SK-N-SH treated with all-trans-retinoic acid at 6 μM for 48 hours (cell line): ENCODE data around the gene IFI16.

Experiments used
- ARNTL ChIP-seq: fragments of 450-650 bp; formaldehyde crosslinking; IDR thresholded peaks from 2 replicates; pipeline ENCODE4 v1.5.0; 2020; ENCODE audit warnings: low read depth, mild to moderate bottlenecking, moderate library complexity, borderline replicate concordance
- BACH2 ChIP-seq: fragments of 250-450 bp; sonication (Bioruptor Pico); IDR thresholded peaks from 2 replicates; pipeline ENCODE4 v1.9.0; 2021; ENCODE audit warnings: mild to moderate bottlenecking, borderline replicate concordance
- CREB5 ChIP-seq: fragments of 250-450 bp; sonication (Bioruptor Pico); IDR thresholded peaks from 2 replicates; pipeline ENCODE4 v1.5.1; 2020; ENCODE audit warnings: low read depth, mild to moderate bottlenecking, moderate library complexity
- CSDC2 ChIP-seq: fragments of 250-450 bp; sonication (Bioruptor Pico); IDR thresholded peaks from 2 replicates; pipeline ENCODE4 v1.5.0; 2020; ENCODE audit warnings: mild to moderate bottlenecking, moderate library complexity
- ESRRG ChIP-seq: fragments of 250-450 bp; sonication (Bioruptor Pico); IDR thresholded peaks from 2 replicates; pipeline ENCODE4 v1.6.1; 2021; ENCODE audit warnings: mild to moderate bottlenecking
- OSR1 ChIP-seq: fragments of 250-450 bp; sonication (Bioruptor Pico); IDR thresholded peaks from 2 replicates; pipeline ENCODE4 v1.8.0; 2022; ENCODE audit warnings: moderate library complexity, mild to moderate bottlenecking, inconsistent platforms
- POU6F1 ChIP-seq: fragments of 250-450 bp; sonication (Bioruptor Pico); IDR thresholded peaks from 2 replicates; pipeline ENCODE4 v1.8.0; 2021; ENCODE audit warnings: low read depth, mild to moderate bottlenecking, moderate library complexity, borderline replicate concordance
- PPARA ChIP-seq: fragments of 250-450 bp; sonication (Bioruptor Pico); IDR thresholded peaks from 2 replicates; pipeline ENCODE4 v1.5.0; 2020; ENCODE audit warnings: mild to moderate bottlenecking, borderline replicate concordance
- SNAI2 ChIP-seq: fragments of 250-450 bp; sonication (Bioruptor Pico); IDR thresholded peaks from 2 replicates; pipeline ENCODE4 v1.5.0; 2020; ENCODE audit warnings: mild to moderate bottlenecking, moderate library complexity
- TOX ChIP-seq: fragments of 250-450 bp; sonication (Bioruptor Pico); IDR thresholded peaks from 2 replicates; pipeline ENCODE4 v1.8.0; 2021; ENCODE audit warnings: mild to moderate bottlenecking, moderate library complexity, borderline replicate concordance
- TSHZ2 ChIP-seq: fragments of 250-450 bp; sonication (Bioruptor Pico); IDR thresholded peaks from 2 replicates; pipeline ENCODE4 v1.5.0; 2020; ENCODE audit warnings: mild to moderate bottlenecking, moderate library complexity
- ZC3H10 ChIP-seq: fragments of 250-450 bp; sonication (Bioruptor Pico); IDR thresholded peaks from 2 replicates; pipeline ENCODE4 v1.5.1; 2021; ENCODE audit warnings: mild to moderate bottlenecking, moderate library complexity
- ZFP3 ChIP-seq: fragments of 250-450 bp; sonication (Bioruptor Pico); IDR thresholded peaks from 2 replicates; pipeline ENCODE4 v1.5.0; 2020; ENCODE audit warnings: mild to moderate bottlenecking, moderate library complexity
- ZNF70 ChIP-seq: fragments of 450-650 bp; formaldehyde crosslinking; IDR thresholded peaks from 2 replicates; pipeline ENCODE4 v1.5.0; 2020; ENCODE audit warnings: mild to moderate bottlenecking, moderate library complexity

GRCh38 chr1:159005161-159005560 lies 4.5 kb upstream of the IFI16 start:
- TF ChIP-seq TOX (CRISPR knock-in tag) (no peak), ZNF70 (CRISPR knock-in tag) (no peak), BACH2 (CRISPR knock-in tag) (no peak), CREB5 (no peak), ESRRG (CRISPR knock-in tag) (no peak), ARNTL (CRISPR knock-in tag) (no peak), ZFP3 (CRISPR knock-in tag) (no peak), TSHZ2 (no peak), PPARA (no peak), ZC3H10 (CRISPR knock-in tag) (no peak), CSDC2 (CRISPR knock-in tag) (no peak), OSR1 (CRISPR knock-in tag) (no peak), SNAI2 (CRISPR knock-in tag) (no peak), POU6F1 (CRISPR knock-in tag) (no peak)
